ENCODE results near the gene ECI1. TPM values are rescaled to one million over a fixed set of nuclear protein-coding genes. Genes with fewer than 3 reads are reported as not detected.

ECI1 gene
- total and polyA plus RNA-seq, 2 of the 13 experiments (the other 11 are each of a cell fraction or from before 2014, with no cell fraction given): 82.0 to 102 TPM

DNA sequence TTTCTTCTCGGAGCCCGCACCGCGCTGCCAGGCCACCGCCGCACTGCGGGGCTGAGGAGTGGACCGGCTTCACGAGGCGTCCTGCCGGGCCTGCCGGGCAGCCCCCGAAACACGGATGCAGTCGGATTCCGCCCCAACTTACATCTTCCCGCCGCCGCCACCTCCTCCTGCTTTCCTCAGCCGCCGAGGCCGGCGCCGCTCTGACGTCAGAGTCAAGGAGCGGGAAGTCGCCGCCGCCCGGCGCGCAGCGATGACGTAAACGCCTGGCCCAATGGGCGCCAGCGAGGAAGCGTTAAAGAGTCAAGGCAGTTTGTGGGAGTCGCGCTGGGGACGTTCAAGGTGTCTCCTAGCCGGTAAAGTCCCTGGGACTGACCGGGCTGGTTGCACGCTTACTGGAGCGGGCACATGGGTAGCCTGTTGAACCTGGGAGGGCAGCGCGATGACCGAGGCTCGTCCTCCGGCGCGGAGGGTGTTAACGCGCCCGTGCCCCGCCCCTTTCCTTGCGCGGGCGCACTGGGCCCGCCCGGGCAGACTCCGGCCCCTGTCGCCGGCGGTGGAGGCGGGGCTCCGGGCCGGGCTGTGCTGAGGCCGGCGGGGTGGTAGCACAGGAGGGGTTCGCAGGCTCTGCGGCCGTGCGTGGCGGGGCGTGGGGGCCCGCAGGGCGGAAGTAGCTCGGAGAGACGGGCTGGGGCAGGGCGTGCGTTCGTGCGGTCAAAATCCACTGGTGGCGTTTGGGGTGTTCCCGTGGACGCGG is 16.7 kb upstream of the ECI1 start, which contains the start of gene RNPS1 (continued):
- peak; percentile 43; the same call in 1 of the 2 replicates for TF ChIP-seq FOXP4 (CRISPR knock-in tag; IDR thresholded peaks at IDR 0.05)
- TF ChIP-seq, protein P1, sequence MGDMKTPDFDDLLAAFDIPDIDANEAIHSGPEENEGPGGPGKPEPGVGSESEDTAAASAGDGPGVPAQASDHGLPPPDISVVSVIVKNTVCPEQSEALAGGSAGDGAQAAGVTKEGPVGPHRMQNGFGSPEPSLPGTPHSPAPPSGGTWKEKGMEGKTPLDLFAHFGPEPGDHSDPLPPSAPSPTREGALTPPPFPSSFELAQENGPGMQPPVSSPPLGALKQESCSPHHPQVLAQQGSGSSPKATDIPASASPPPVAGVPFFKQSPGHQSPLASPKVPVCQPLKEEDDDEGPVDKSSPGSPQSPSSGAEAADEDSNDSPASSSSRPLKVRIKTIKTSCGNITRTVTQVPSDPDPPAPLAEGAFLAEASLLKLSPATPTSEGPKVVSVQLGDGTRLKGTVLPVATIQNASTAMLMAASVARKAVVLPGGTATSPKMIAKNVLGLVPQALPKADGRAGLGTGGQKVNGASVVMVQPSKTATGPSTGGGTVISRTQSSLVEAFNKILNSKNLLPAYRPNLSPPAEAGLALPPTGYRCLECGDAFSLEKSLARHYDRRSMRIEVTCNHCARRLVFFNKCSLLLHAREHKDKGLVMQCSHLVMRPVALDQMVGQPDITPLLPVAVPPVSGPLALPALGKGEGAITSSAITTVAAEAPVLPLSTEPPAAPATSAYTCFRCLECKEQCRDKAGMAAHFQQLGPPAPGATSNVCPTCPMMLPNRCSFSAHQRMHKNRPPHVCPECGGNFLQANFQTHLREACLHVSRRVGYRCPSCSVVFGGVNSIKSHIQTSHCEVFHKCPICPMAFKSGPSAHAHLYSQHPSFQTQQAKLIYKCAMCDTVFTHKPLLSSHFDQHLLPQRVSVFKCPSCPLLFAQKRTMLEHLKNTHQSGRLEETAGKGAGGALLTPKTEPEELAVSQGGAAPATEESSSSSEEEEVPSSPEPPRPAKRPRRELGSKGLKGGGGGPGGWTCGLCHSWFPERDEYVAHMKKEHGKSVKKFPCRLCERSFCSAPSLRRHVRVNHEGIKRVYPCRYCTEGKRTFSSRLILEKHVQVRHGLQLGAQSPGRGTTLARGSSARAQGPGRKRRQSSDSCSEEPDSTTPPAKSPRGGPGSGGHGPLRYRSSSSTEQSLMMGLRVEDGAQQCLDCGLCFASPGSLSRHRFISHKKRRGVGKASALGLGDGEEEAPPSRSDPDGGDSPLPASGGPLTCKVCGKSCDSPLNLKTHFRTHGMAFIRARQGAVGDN (CRISPR knock-in tag; IDR thresholded peaks at IDR 0.05): peak; percentile 91
- peak; percentile 88 for TF ChIP-seq ELF3 (CRISPR knock-in tag; IDR thresholded peaks at IDR 0.05)
- TF ChIP-seq HMGA1 (CRISPR knock-in tag; conservative IDR thresholded peaks at IDR 0.05): no peak
- TF ChIP-seq CENPX (CRISPR knock-in tag; IDR thresholded peaks at IDR 0.05): no peak
- TF ChIP-seq SNAI1 (CRISPR knock-in tag; IDR thresholded peaks at IDR 0.05; ENCODE audit: borderline replicate concordance): no peak
- peak; percentile 87; the same call in 1 of the 2 replicates for TF ChIP-seq POLR2AphosphoS2 (IDR thresholded peaks at IDR 0.05; ENCODE audit: low read depth, low read length)
- no peak for TF ChIP-seq CBX5 (CRISPR knock-in tag; IDR thresholded peaks at IDR 0.05; ENCODE audit: borderline replicate concordance)
- no peak for TF ChIP-seq REXO4 (CRISPR knock-in tag; IDR thresholded peaks at IDR 0.05; ENCODE audit: borderline replicate concordance)
- TF ChIP-seq, protein P2, sequence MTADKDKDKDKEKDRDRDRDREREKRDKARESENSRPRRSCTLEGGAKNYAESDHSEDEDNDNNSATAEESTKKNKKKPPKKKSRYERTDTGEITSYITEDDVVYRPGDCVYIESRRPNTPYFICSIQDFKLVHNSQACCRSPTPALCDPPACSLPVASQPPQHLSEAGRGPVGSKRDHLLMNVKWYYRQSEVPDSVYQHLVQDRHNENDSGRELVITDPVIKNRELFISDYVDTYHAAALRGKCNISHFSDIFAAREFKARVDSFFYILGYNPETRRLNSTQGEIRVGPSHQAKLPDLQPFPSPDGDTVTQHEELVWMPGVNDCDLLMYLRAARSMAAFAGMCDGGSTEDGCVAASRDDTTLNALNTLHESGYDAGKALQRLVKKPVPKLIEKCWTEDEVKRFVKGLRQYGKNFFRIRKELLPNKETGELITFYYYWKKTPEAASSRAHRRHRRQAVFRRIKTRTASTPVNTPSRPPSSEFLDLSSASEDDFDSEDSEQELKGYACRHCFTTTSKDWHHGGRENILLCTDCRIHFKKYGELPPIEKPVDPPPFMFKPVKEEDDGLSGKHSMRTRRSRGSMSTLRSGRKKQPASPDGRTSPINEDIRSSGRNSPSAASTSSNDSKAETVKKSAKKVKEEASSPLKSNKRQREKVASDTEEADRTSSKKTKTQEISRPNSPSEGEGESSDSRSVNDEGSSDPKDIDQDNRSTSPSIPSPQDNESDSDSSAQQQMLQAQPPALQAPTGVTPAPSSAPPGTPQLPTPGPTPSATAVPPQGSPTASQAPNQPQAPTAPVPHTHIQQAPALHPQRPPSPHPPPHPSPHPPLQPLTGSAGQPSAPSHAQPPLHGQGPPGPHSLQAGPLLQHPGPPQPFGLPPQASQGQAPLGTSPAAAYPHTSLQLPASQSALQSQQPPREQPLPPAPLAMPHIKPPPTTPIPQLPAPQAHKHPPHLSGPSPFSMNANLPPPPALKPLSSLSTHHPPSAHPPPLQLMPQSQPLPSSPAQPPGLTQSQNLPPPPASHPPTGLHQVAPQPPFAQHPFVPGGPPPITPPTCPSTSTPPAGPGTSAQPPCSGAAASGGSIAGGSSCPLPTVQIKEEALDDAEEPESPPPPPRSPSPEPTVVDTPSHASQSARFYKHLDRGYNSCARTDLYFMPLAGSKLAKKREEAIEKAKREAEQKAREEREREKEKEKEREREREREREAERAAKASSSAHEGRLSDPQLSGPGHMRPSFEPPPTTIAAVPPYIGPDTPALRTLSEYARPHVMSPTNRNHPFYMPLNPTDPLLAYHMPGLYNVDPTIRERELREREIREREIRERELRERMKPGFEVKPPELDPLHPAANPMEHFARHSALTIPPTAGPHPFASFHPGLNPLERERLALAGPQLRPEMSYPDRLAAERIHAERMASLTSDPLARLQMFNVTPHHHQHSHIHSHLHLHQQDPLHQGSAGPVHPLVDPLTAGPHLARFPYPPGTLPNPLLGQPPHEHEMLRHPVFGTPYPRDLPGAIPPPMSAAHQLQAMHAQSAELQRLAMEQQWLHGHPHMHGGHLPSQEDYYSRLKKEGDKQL (CRISPR knock-in tag; IDR thresholded peaks at IDR 0.05; ENCODE audit: low read depth): peak; percentile 21; the same call in 1 of the 2 replicates

All from HepG2 (cell line).